HL-60/S4 (cell line): ENCODE data around the gene GUCA1C.

Experiments used
- in situ Hi-C: fragments of 300-500 bp; cut with MboI; formaldehyde crosslinking; loops from 2 replicates; pipeline ENCODE4 v1.14.3; 2022; ENCODE audit warnings: low sequenced_read_pairs

The GUCA1C gene, protein sequence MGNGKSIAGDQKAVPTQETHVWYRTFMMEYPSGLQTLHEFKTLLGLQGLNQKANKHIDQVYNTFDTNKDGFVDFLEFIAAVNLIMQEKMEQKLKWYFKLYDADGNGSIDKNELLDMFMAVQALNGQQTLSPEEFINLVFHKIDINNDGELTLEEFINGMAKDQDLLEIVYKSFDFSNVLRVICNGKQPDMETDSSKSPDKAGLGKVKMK

DNA sequence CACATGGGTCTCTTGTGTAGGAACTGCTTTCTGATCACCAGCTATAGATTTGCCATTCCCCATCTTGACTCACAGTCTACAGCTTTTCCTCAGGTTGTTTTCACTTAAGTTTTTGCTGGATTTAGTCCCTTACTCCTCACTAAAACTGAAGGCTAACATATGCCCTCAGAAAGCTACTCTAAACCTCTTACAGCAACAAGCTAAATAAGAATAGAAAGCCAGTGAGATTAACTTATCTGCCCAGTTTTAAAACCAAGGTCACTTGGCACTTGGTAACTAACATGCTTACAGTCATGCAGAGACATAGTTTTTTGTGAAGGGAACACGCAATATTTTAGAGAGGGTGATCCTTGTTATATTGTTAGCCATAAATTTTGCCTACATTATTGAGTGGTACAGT is at the start of gene GUCA1C:
GUCA1C (minus strand) TSS at position 180 of the 400 bp plus-strand sequence; CDS start at position 63, 117 bp downstream.
- in situ Hi-C loops, result no loop called here

DNA sequence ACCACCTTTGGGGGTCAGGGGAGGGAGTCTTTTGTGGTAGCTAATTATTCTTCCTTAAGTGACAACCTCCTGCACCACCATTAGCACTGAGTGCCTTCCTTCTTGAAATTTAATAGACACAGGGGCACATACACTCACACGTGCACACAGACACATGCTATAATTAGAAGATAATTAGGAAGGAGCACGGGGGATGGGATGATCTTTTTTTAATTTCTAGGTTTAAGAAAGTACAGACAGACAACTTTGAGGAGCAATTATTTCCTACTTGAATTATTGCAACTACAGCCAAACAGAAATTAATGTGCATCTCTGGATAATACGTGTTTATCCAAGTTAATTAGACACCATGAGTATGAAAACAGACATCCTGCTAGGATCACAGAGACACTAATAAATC is 44.8 kb upstream of the GUCA1C start:
- in situ Hi-C loops, result no loop called here

DNA sequence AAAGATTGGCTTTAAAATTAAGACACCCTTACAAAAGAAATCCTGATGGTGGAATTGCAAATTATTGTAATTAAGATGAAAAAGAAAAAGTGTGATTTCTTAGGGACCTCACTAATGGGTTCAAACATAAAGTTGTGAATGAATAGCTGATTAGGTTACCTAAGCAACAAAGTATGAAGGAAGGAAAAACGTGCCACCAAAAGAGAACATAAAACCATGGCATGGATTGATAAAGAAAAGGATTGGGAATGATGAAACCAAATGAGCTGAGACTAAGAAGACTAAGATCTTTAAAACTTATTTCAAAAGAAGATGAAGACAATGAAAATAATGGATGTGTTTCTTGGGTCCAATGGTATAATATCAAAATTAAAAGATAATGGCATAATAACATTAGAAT is 32.2 kb upstream of the GUCA1C start:
- in situ Hi-C loops, result no loop called here

DNA sequence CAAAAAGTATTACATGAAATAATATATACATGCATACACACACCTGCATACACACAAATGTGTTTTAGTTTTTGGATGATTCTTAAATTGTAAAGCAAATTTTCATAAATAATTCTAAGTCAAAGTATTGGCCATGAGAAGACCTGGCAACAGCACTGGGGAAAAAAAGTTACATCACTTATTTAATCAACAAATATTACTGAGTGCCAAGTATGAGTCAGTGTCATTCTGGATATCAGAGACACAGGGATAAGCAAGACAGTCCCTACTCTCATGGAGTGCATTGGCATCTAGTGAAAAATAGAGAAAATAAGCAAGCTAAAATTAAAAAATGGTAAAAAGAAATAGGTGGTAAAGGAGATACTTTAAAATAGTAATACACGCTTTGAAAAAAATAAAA is 29.4 kb upstream of the GUCA1C start:
- in situ Hi-C loops, result no loop called here

DNA sequence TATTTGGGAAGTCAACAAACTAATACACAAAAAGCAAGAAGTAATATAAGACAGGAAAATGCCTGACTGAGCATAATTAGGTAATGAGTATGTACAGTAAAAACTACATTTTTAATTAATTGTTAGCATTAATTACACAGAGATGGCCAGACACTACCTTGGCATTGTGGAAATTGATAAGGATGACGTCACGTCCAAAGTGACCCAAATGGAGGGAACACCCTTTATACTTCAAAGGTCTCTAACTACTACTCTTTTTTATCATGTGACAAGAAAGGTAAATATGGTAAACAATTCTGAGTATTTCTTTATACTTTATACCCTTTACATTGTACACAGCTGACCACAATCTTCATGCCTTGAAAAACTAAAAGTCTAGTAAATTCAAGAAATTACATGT is 22.4 kb upstream of the GUCA1C start:
- in situ Hi-C loops, result no loop called here

DNA sequence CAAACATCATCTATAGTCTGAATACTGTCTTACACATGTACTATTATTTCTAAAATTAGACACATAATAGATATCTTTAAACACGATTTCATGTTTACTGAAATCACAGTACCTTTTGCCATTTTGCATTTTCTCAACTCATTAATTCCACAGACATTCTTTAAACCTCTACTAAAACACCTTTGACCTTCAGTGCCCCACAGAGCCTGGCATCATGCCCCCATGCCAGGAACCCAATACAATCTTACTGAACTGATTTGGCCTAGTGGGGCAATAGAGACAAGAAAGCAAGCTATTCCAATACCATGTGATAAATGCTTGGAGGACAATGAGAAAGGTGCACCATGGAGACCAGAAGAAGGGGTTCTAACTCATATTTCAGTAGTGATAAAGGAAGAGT is 19.3 kb upstream of the GUCA1C start:
- in situ Hi-C loops, result no loop called here

DNA sequence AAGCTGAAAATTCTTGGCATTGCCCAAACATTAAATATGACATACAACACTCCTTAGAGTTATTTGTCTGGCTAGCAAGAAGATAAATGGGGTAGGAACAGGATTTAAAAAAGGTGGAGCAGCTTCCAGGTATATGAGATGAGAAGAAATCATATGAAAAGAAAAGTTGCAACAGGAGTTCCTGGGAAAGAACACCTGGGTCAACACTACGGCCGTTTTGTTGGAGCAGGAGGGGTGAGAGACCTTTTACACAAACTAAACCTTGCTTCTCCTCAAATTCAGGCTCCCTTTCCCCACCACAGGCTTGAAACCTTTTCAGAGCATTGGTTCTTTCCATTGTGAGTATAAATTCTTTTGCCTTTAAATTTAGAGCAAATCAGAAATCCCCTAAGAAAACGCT is 18.8 kb upstream of the GUCA1C start:
- in situ Hi-C loops, result no loop called here

DNA sequence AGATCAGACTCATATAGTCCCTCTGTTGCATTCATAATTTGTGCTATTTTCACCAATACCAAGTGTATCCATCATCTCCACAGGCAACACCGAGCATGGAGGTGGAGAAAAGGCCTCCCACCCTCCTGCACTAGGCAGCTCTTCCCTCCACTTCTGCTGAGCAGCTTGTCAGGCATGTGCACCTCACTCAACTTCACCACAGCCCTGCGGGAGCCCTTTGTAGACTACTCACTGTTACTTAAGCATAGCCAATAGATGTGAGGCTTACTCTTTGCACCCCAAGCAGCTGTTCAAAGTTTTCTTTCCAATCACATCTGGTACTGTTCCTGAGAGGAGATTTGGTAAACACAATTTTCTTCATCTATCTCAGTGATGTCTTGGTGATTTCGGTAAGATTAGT is 16.9 kb upstream of the GUCA1C start:
- in situ Hi-C loops, result no loop called here

DNA sequence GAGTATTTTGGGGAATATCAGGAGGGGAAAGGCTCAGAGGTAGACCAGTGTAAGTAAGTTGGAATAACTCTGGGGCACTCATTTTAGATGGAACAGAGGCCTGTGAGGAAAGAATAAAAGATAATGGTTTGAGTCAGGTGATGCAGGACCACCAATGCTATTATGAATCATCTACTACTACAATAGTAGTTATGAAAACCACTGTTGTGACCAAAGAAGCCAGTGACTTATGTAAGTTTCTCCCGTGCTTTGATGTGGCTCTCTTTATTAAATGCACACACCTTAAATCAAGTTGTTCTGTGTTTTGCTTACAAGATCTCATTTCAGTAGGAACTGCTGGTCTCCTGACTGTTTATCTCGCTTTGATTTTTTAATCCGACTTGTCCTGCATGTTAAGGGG is 13.1 kb upstream of the GUCA1C start:
- in situ Hi-C loops, result no loop called here

DNA sequence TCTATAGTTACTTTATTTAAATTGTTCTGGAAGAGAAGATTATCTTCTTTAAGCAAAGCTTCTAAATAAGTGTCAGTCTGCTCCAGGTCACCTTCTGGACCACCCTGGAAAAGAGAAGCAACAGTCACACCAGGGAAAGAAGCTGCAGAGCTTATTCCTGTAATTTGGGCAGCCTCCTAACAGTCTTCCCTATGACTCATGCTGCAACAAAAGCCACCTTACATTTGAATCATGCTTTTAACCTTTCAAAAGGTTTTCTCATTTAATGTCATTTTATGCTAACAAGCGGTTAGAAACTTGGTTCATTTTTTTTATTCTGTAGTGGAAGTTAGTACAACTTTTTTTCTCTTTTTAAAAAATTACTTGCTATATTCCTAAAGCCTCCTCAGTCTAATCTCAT is 5.3 kb upstream of the GUCA1C start:
- in situ Hi-C loops, result no loop called here

DNA sequence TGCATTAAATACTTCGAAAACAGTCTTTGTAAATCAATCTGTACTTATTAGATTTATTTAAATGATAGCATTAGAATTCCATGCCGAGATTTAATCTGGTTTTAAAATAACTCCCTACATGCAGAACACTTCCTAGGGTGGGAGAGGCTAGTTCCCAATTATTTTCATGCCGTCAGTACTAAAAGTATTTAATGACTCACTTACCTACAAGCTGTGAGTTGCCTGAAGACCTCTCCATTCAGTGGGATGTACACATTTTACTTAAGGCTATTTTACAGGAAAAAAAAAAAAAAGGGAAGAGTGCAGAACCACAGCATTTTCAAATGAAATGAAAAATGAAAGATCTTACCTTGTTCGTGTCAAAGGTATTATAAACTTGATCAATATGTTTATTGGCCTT is 469 bp downstream of the GUCA1C start:
- in situ Hi-C loops, result no loop called here

DNA sequence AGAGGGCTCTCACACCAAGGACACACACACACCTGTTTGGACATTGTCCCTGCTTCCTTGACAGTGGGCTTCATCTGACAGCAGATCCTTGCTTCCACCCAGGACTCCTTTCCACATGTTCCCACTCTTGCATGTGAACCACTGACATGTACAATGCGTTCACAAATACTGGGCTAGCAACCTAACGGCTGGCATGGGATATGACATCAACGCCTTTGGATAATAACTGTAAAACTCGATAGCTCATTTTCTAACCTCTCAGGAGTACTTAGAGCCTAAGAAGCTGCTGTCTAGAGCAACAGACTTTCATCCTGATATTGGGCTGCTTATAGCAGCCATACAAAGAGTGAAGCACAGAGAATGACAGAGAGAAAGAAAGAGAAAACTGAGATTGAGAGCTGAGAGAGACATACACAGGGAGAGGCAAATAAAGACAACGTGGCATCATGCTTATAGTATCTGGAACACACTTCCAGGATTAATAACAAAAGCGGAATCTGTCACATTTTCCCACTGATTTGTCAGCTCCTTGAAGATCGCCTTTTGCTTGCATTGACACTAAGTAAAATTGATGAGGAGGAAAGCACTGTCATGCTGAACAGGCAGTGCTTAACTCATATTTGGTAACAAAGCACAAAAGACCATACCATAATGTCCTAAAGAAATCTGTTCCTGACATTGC is 1.7 kb downstream of the GUCA1C start:
- in situ Hi-C loops, result no loop called here

DNA sequence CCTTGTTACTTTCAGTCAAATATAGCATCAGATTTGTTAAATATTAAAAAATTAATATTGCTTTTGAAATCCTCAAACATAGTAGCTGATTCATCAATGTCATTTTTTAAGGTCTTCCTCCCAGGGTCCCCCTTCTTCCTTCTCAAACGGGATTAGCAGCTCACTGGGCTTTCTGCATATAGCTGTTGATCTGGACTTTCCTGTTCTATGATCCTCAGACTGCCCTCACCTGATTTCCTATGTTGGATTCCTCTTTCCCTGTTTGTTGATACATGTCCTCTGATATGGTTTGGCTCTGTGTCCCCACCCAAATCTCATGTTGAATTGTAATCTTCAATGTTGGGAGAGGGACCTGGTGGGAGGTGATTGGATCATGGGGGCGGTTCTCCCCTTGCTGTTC is 5.8 kb downstream of the GUCA1C start:
- in situ Hi-C loops, result no loop called here

DNA sequence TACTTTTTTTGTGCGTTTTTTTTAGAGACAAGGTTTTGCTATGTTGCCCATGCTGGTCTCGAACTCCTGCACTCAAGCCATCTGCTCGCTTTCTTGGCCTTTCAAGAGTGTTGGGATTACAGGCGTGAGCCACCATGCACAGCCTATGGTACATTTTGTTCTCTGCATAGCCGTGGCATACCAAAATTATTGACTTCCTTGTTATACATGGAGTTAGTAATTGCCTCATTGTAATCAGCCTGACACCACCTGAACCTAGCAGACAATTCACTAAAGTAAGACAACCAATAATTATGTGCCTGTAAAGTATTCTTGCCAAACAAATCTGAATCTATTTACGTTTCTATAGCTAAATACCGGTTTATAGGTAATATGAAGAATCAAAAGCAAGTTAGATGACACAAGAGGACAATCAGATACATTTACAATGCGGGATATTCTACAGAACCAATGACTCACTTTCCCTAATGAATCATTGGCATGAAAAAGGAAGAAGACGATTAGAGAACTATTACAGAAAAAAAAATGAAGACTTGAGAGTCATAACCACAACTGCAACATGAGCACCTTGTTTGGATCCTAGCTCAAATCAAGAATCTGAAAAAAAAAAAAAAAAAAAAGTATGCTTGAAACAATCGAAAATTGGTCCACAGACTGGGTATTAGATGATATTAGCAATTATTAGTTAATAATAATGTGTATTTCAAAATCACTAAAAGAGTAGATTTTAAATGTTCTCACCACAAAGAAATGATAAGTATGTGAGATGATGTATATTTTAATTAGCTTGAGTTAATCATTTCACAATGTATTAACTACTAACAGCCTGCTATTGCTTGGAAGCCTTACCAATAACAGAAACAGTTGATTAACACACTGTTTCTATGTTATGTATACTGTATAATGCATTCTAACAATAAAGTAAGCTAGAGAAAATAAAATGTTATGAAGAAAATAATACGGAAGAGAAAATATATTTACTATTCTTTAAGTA is 7.1 kb downstream of the GUCA1C start:
- in situ Hi-C loops, result no loop called here

DNA sequence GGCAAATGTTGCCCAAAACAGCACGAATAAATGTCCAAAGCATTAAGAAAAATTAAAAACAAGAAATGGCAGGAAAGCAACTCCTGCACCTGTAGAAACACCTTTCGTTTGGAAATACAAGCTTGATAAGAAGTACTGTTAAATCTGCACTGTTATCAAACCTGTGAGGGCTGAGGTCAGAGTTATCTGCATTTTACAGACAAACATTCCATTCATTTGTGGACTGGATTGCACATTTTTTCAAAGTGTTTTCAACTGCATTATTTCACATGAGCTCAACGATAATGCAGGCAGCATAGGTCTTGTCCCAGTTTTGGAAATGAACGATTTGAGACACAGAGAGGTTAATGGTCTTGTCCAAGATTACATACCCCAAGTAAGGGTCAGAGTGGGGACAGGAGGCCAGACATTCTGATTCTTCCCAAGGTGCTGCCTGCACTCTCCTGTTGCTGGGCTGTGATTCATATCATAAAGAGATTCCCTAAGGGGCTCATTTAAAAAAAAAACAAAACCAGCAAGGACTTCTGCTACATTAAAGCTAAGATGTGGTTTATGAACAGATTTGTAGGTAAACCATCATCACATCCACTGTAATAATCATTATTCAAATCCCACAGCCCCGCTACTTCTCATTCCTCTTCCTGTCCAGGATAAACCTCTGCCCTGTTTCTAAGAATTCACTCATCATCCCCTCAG is 13.0 kb downstream of the GUCA1C start:
- in situ Hi-C loops, result no loop called here

DNA sequence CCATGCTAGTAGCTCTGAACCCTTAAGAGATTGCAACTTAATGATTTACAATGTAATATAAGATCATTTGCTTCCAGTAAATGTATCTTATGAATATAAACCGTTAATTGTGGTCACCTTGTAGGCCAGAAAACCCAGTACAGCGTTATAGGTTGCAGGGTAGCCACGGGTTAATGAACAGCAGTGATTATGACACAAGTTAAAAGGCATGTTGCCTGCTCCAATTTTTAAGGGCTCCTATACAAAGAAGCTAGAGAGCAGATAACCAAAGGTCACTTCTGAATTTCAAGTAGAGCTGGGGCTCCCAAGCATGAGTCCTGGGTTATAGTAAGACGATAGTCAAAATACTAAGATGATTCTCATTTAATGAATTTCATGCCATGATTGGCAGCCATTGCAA is 13.5 kb downstream of the GUCA1C start:
- in situ Hi-C loops, result no loop called here

DNA sequence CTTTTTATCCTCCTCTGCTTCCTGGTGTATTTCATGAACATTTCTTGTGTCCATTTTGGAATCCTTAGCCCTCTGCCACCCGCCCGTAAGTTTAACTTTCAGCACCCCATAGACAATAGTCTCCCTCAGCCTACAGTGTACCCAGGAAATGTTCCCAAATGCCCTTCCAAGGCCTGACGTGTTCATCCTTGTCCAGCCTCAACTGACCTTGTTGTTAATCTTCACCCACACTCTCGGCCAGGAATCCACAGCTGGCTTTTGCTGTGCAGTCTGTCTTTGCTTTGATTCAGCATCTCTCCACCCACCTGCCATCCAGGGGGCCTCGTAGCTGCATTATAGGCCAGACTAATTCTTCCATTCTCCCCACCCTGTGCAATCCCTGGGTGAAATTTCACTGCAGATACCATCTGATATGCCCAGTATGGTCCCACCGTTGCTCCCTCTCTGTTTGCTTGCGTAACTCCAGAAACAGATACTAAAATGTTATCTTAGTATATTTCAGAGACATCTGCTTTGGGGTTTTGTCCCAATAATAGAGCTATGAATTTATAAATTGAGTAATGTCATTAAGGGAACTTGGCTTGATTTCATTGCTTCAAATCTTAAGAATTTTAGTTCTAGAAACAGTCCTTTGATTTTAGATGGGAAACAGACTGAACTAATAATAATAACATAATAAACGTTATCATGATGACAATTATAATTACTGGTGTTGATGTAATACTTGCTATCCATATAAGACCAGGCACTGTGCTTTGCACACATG is 16.6 kb downstream of the GUCA1C start:
- in situ Hi-C loops, result no loop called here

DNA sequence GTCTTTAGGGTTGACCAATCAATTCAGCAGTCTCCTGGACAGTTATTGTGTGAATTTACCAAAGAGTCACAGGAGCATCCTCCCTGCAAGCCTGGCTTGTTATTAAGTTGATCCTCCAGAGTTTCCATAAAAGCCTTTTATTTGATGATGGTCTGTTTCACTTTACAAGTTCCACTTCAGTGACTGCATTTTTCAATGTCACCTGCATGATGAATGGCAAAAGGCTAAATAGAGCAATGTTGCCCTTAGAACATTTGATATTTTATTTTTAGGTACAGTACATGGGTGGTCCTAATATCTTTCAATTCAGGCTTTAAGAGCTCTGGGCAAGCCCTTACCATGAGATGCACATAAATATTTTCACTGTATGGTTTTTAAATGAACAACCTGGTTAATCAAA is 22.6 kb downstream of the GUCA1C start:
- in situ Hi-C loops, result no loop called here

DNA sequence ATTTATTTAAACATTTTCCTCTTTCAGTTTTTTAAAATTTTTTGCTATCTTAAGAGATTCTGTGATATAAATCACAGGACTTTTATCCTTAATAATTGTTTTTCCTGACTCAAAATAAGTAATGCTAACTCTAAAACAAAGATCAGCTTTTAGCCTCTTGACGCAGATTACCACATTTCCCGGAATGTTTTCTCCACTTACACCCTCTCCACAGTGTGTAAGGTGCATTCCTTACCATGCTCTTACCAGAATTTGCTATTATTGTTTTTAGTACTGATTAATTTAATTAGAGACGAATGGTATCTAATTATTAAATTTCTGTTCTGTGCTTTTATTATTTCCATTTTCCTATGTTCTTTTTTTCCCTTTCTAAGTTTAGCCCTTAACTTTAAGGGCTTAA is 34.8 kb downstream of the GUCA1C start:
- in situ Hi-C loops, result loop anchor here (25.0 kb wide), 2 partner anchors 257 to 432 kb away; no protein-coding TSS in a partner anchor
